ENCODE results near the gene ATP6V0B. TPM values are rescaled to one million over a fixed set of nuclear protein-coding genes. Genes with fewer than 3 reads are reported as not detected.

Gene ATP6V0B
- total RNA-seq, 4 donors from 2014 or later: 68.1 to 122 (median 98.2) TPM

DNA sequence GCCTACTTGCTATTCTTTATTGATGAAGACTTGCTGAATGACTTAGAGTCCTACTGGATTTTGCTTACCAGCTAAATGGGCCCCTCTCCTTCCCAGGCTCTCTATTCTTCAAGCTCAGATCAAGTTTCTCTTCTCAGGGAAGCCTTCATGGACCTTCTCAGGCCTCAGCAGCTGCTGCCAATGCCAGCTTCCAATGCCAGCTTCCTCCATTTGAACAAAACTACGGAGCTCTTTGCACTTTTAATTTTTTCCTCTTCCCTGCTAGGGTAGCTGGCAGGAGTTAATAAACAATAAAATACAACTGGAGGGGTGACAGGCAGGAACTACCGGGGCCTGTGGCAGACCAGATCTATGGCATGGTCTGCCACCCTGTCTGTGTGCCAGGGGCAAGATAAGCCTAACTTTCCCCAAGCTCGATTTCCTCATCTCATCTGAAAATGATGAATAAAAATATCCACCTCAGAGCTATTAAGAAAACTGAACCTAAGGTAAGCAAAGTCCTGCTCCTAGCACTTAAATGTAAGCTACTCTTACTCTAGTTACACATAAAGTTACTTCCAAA is 29.0 kb upstream of the ATP6V0B start:
- peaks cover 31 to 52% (median 45%) of the 10 kb centered on the region in 4 donors for H3K4me1 ChIP-seq
- H3K4me3 ChIP-seq: peak overlapping the region; percentile 72 to 86 (median 84)
- DNase-seq (ENCODE audit: extremely low spot score): no peak
- peaks cover 0 to 18% (median 16%) of the 10 kb centered on the region in 4 donors for H3K36me3 ChIP-seq
- H3K9me3 ChIP-seq: no peaks in the 10 kb centered on the region
- WGBS: 8% methylated on average over 3 of the region's 3 CpGs
- H3K27me3 ChIP-seq: no peaks in the 10 kb centered on the region
- TF ChIP-seq POLR2AphosphoS5 (IDR thresholded peaks at IDR 0.05) (no peak), POLR2A (IDR thresholded peaks at IDR 0.05; ENCODE audit: low read depth) (no peak), EP300 (IDR thresholded peaks at IDR 0.05) (no peak)
- TF ChIP-seq, protein P1, sequence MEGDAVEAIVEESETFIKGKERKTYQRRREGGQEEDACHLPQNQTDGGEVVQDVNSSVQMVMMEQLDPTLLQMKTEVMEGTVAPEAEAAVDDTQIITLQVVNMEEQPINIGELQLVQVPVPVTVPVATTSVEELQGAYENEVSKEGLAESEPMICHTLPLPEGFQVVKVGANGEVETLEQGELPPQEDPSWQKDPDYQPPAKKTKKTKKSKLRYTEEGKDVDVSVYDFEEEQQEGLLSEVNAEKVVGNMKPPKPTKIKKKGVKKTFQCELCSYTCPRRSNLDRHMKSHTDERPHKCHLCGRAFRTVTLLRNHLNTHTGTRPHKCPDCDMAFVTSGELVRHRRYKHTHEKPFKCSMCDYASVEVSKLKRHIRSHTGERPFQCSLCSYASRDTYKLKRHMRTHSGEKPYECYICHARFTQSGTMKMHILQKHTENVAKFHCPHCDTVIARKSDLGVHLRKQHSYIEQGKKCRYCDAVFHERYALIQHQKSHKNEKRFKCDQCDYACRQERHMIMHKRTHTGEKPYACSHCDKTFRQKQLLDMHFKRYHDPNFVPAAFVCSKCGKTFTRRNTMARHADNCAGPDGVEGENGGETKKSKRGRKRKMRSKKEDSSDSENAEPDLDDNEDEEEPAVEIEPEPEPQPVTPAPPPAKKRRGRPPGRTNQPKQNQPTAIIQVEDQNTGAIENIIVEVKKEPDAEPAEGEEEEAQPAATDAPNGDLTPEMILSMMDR (IDR thresholded peaks at IDR 0.05): no peak
- intact Hi-C loops (cut with DNase I): no loop called here
- peak overlapping the region; percentile 92 to 97 (median 94) for H3K27ac ChIP-seq (replicated peaks in 1 of 4)

DNA sequence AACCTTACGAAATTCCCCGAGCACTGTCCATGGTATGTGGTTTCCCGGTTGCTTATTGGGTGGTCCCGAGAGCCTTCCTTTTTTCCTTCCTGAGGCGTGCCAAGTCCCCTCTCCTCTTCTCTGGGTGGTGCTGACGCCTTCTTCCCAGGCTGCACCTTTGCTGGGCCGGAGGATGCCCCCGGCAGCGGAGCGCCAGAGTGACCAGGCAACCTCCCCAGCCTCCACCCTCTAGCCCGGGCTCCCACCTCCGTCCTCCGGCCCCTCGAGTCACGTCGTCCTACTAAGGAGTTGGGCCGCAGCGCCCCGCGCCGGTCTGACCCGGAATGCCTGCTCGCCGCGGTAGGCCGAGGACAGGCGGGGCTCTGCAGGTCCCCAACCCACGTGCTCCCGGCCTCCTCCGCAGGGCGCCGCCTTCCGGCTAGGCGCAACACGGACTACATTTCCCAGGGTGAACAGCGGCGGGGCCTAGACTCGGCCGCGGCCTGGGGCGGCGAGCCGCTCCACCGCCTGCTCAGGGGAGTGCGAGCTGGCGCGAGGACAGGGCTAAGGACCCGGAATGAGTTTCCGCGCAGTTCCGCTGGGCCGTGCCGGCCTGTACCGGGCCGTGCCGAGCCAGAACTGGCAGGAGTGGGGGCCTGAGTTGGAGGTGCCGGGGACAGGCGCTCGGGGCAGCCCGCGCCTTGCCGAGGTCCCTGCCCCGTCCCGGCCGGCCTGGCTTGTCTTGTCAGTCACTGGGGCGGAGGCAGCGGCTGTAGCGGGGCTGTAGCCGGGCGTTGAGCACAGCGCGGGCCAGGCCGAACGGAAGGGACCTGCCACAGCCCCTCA is 28.3 kb upstream of the ATP6V0B start, which contains the start of gene IPO13:
TSS of gene IPO13 (plus strand) at position 715 of the 825 bp plus-strand sequence. CDS start 651 bp downstream, outside the sequence.
- TF ChIP-seq POLR2A (IDR thresholded peaks at IDR 0.05; ENCODE audit: low read depth) (peak; percentile 59), EP300 (IDR thresholded peaks at IDR 0.05) (no peak), POLR2AphosphoS5 (IDR thresholded peaks at IDR 0.05) (peak; percentile 80 to 91)
- TF ChIP-seq, protein P1 (IDR thresholded peaks at IDR 0.05): peak; percentile 76 to 80 (median 78)
- 2% methylated on average over 10 of the region's 74 CpGs for WGBS
- DNase-seq (ENCODE audit: extremely low spot score): peak; percentile 99
- Histone ChIP-seq H3K4me1 (peaks cover 36 to 55% (median 47%) of the 10 kb centered on the region in 4 donors), H3K4me3 (peak within 1 kb of the TSS; percentile 72 to 86 (median 84)), H3K27ac (replicated peaks in 1 of 4) (peak within 1 kb of the TSS; percentile 92 to 97 (median 94)), H3K27me3 (no peaks in the 10 kb centered on the region), H3K36me3 (peaks cover 0 to 22% (median 18%) of the 10 kb centered on the region in 4 donors), H3K9me3 (no peaks in the 10 kb centered on the region)
- intact Hi-C loops (cut with DNase I): no loop called here

DNA sequence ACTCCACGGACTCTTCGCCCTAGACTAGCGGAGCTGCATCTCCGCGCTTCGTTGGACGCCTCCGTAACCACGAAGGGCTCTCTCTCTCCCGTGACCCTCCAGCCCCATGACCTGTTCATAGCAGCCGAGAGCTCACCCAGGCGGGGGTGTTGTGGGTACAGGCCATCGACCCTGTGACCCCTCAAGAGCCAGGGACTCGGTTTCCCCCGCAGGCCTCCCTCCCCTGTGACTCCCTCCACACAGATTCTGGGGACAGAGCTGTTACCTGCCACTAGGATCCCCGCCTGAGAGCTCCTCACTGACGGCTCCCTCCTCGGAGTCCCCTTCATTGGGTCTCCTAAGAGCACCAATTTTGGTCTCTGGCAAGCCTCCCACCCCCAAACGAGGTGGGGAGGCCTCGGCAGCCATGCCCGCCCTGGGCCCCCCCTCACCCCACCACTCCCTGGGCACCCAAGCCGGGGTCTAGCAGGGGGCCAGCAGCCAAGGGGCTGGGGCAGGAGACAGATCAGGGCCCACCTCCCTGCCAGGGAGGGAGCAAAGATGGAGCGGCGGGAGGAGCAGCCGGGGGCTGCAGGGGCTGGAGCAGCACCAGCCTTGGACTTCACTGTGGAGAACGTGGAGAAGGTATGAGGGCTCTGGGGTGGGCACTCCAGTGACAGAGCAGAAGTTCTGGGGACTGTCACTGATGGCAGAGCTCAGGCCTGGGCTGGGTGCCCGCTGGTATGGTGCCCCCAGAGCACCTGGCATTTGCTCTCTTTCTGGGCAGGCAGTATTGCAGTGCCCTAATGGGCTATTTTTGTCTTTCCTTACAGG is 27.5 kb upstream of the ATP6V0B start:
- WGBS: 2% methylated on average over 10 of the region's 27 CpGs
- TF ChIP-seq POLR2A (IDR thresholded peaks at IDR 0.05; ENCODE audit: low read depth) (no peak), EP300 (IDR thresholded peaks at IDR 0.05) (no peak), POLR2AphosphoS5 (IDR thresholded peaks at IDR 0.05) (no peak)
- TF ChIP-seq, protein P1 (IDR thresholded peaks at IDR 0.05): no peak
- DNase-seq (ENCODE audit: extremely low spot score): no peak
- peak overlapping the region; percentile 92 to 97 (median 94) for H3K27ac ChIP-seq (replicated peaks in 1 of 4)
- H3K4me3 ChIP-seq: peak overlapping the region; percentile 72 to 86 (median 84)
- H3K36me3 ChIP-seq: peaks cover 0 to 22% (median 18%) of the 10 kb centered on the region in 4 donors
- H3K27me3 ChIP-seq: no peaks in the 10 kb centered on the region
- H3K4me1 ChIP-seq: peaks cover 42 to 56% (median 47%) of the 10 kb centered on the region in 4 donors
- no peaks in the 10 kb centered on the region for H3K9me3 ChIP-seq
- intact Hi-C loops (cut with DNase I): no loop called here

DNA sequence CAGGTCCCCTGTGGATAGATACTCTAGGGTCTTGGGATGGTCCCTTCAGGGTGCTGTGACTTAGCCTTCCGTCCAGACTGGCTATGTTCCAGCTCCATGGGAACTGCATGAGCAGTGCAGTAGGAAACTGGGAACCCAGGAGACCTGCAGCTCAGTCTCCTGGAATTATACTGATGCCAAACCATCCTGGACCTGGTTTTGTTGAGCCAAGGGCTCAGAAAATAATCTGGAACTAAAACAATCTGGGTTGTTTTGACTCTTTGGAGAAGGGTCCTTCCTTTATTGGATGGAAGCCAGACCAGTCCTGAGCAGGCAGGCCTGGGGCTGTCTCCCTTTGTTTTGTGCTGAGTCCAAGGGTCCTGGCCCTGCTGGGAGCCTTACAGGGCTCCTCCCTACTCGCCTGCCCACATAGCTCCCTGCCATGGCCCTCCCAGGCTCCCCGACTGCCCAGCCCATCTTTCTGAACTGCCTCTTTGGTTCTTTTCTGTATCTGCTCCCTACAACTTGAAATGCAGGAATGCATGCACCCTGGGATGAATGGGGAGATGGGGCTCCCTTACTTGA is 26.8 kb upstream of the ATP6V0B start:
- Histone ChIP-seq H3K9me3 (no peaks in the 10 kb centered on the region), H3K27me3 (no peaks in the 10 kb centered on the region), H3K27ac (replicated peaks in 1 of 4) (peak overlapping the region in 3 of 4 donors; percentile 92 to 94 (median 93)), H3K4me3 (peak overlapping the region; percentile 72 to 86 (median 84)), H3K4me1 (peaks cover 42 to 56% (median 49%) of the 10 kb centered on the region in 4 donors), H3K36me3 (peaks cover 0 to 22% (median 16%) of the 10 kb centered on the region in 4 donors)
- DNase-seq (ENCODE audit: extremely low spot score): no peak
- intact Hi-C loops (cut with DNase I): no loop called here
- TF ChIP-seq, protein P1 (IDR thresholded peaks at IDR 0.05): no peak
- TF ChIP-seq POLR2A (IDR thresholded peaks at IDR 0.05; ENCODE audit: low read depth) (no peak), EP300 (IDR thresholded peaks at IDR 0.05) (no peak), POLR2AphosphoS5 (IDR thresholded peaks at IDR 0.05) (no peak)
- 37% methylated on average over 3 of the region's 3 CpGs for WGBS

Measured in esophagus muscularis mucosa (tissue), 4 donors.